Cardiac muscle cell (in vitro differentiated cells and primary cell): ENCODE measurements around the gene NFILZ. TPM values are rescaled to one million over a fixed set of nuclear protein-coding genes. Genes with fewer than 3 reads are reported as not detected.

Experiments used
- DNase-seq, 2 donors: peaks; one replicate each; pipeline versions ENCODE4 v3.0.0 to v3.0.0-alpha.2; 2010 to 2017; ENCODE audit warnings: low read depth in 1 of 2, low spot score in 1 of 2
- H3K27ac ChIP-seq: fragments of 200-600 bp; sonication (generic); 2 replicates; pipeline ENCODE4 v1.5.1; 2016
- H3K27me3 ChIP-seq: fragments of 200-600 bp; sonication (generic); 2 replicates; pipeline ENCODE4 v1.6.0; 2016; ENCODE audit warnings: control low read depth
- H3K36me3 ChIP-seq: fragments of 200-600 bp; sonication (generic); 2 replicates; pipeline ENCODE4 v1.5.1; 2016; ENCODE audit warnings: control low read depth
- H3K4me1 ChIP-seq: fragments of 200-600 bp; sonication (generic); 2 replicates; pipeline ENCODE4 v1.8.1; 2017; ENCODE audit warnings: low read depth, mild to moderate bottlenecking, mixed run types
- H3K4me3 ChIP-seq: fragments of 200-600 bp; sonication (generic); 2 replicates; pipeline ENCODE4 v1.5.1; 2016; ENCODE audit warnings: mild to moderate bottlenecking
- H3K9me3 ChIP-seq: fragments of 200-600 bp; sonication (generic); 2 replicates; pipeline ENCODE4 v1.5.1; 2017; ENCODE audit warnings: low read depth, mild to moderate bottlenecking, control low read depth
- polyA plus RNA-seq: library from polyadenylated mRNA; unstranded; fragments of >200 nt; fragmentation: Nextera tagmentation; extraction: Ambion mirVana; gene quantifications from 2 replicates; pipeline ENCODE4 v1.2.1, GENCODE V29; 2016
- total RNA-seq: library from RNA; depleted of rRNA; stranded (reverse); fragments of >200 nt; gene quantifications from 2 replicates; pipeline ENCODE4 v1.2.3, GENCODE V29; 2016
- TF ChIP-seq, protein P1 (sequence below): IDR thresholded peaks from 2 replicates; pipeline ENCODE4 v1.5.1; 2012; ENCODE audit warnings: low read depth, mild to moderate bottlenecking, low read length

The NFILZ gene
- total and polyA plus RNA-seq, 2 experiments from 2014 or later: not detected

DNA sequence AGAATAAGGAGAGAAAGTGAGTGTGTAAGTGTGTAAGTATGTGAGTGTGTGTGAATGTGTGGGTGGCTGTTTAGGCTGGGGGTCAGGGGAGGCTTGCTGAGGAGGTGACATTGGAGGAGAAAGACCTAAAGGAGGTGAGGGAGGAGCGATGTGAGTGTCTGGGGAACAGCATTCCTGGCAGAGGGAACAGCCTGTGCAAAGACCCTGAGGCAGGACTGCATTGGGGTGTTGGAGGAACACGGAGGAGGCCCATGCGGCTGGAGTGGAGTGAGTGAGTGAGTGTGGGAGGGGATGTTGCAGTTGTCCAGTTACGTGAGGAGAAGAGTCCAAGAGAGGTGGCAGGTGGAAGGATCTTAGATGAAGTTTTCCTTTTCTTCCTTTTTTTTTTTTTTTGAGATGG is 31.8 kb downstream of the NFILZ start:
- DNase-seq: no peak
- Histone ChIP-seq H3K4me3 (no peak overlapping the region), H3K4me1 (no peaks in the 10 kb centered on the region), H3K27me3 (no peaks in the 10 kb centered on the region), H3K9me3 (no peaks in the 10 kb centered on the region), H3K27ac (no peak overlapping the region), H3K36me3 (no peaks in the 10 kb centered on the region)
- TF ChIP-seq, protein P1, sequence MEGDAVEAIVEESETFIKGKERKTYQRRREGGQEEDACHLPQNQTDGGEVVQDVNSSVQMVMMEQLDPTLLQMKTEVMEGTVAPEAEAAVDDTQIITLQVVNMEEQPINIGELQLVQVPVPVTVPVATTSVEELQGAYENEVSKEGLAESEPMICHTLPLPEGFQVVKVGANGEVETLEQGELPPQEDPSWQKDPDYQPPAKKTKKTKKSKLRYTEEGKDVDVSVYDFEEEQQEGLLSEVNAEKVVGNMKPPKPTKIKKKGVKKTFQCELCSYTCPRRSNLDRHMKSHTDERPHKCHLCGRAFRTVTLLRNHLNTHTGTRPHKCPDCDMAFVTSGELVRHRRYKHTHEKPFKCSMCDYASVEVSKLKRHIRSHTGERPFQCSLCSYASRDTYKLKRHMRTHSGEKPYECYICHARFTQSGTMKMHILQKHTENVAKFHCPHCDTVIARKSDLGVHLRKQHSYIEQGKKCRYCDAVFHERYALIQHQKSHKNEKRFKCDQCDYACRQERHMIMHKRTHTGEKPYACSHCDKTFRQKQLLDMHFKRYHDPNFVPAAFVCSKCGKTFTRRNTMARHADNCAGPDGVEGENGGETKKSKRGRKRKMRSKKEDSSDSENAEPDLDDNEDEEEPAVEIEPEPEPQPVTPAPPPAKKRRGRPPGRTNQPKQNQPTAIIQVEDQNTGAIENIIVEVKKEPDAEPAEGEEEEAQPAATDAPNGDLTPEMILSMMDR: no peak

DNA sequence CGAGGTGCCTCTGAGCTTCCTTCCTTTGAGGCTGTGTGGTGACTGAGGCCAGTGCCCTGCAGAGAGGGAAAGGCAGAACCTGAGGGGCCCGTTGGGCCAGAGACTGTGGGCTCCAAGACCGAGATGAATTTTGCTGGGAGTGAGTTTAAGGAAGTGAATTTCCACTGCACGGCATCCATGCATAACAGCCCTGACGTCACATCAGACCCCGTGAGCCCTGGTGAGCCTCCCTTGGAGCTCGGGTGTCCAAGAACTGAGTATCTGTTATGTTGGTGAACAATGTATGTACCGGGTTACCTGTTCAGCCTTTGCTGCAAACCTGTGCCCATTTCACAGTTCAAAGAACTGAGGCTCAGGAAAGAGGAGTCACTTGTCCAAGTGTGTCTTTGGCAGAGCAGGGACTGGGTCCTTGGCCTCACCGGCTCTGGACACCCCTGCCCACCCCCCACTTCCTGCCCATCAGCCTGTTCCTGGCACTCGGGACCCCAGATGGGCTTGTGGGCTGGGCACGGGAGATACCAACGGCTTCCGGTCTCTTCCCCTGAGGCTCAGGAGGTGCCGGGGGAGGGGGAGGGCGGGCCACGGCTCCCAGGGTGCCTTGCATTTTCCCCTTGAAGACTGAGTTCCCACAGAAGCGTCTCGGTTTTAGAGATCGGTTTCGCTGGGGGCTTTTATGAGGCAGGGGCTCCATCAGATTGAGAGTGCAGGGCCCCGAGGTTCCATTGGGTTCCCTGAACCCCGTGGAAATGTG is 33.7 kb downstream of the NFILZ start:
- H3K27ac ChIP-seq: no peak overlapping the region
- no peaks in the 10 kb centered on the region for H3K36me3 ChIP-seq
- no peak for DNase-seq
- no peak overlapping the region for H3K4me3 ChIP-seq
- TF ChIP-seq, protein P1: no peak
- H3K4me1 ChIP-seq: no peaks in the 10 kb centered on the region
- no peaks in the 10 kb centered on the region for H3K9me3 ChIP-seq
- no peaks in the 10 kb centered on the region for H3K27me3 ChIP-seq

DNA sequence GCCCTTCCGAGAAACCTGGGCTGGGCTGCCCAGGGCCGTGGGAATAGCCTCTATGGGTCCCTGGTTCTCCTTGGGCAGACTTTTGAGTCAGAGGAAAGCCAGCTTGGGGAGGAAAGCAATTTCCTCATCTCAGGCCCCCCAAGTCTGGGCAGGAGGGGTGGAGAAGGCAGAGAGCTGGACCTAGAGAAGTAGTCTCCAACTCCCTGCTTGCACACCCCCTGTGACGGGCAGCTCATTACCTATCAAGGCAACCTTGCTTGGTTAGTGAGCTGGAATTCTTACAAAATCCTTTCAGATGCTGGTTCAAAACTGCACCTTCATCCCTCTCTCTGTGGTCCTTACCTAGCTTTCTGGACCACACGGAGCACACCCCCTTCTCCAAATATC is 34.2 kb downstream of the NFILZ start:
- TF ChIP-seq, protein P1: no peak
- Histone ChIP-seq H3K4me1 (no peaks in the 10 kb centered on the region), H3K36me3 (no peaks in the 10 kb centered on the region), H3K9me3 (no peaks in the 10 kb centered on the region), H3K27ac (no peak overlapping the region), H3K4me3 (no peak overlapping the region), H3K27me3 (no peaks in the 10 kb centered on the region)
- DNase-seq: no peak

GRCh38 chr19:8665468-8666213 is 35.2 kb downstream of the NFILZ start:
- Histone ChIP-seq H3K27ac (no peak overlapping the region), H3K9me3 (no peaks in the 10 kb centered on the region), H3K27me3 (no peaks in the 10 kb centered on the region), H3K4me1 (no peaks in the 10 kb centered on the region), H3K36me3 (no peaks in the 10 kb centered on the region), H3K4me3 (no peak overlapping the region)
- TF ChIP-seq, protein P1: no peak
- DNase-seq: no peak

DNA sequence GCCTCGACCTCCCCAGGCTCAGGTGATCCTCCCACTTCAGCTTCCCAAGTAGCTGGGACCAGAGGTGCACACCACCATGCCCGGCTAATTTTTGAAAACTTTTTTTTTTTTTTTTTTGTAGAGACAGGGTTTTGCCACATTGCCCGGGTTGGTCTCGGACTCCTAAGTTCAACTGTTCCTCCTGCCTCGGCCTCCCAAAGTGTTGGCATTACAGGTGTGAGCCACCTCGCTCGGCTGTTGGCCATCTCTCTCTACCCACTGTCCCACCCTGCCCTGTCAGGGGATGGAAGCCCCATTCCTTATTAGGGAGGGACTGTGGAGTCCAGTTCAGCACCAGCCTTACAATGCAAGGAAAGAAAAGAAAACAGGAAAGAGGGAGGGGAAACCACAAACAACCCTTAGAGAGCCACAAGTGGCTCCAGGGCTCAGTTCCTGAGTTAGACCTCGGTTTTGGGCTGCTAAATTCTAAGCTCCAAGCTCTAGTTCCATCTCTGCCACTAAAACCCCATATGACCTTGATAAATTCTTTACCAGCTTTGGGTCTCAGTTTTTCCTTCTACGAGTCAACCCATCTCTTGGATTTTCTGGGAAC is 36.5 kb downstream of the NFILZ start:
- Histone ChIP-seq H3K9me3 (no peaks in the 10 kb centered on the region), H3K4me3 (no peak overlapping the region), H3K4me1 (no peaks in the 10 kb centered on the region), H3K27me3 (no peaks in the 10 kb centered on the region), H3K36me3 (no peaks in the 10 kb centered on the region), H3K27ac (no peak overlapping the region)
- TF ChIP-seq, protein P1: no peak
- no peak for DNase-seq
